HepG2 (cell line): ENCODE measurements around the gene ETV6. TPM values are rescaled to one million over a fixed set of nuclear protein-coding genes. Genes with fewer than 3 reads are reported as not detected.

Experiments
- ATAC-seq: fragments of 200-7000 bp; cut with Tn5 transposase; 3 replicates; pipeline ENCODE4 v1.9.1; 2020; ENCODE audit warnings: mild to moderate bottlenecking, moderate library complexity
- BruUV-seq: library from RNA; stranded (reverse); fragments of 400-500 nt; replicated peaks from 2 replicates; lab custom pipeline; 2021; lab: Mats Ljungman, UMichigan
- CTCF ChIA-PET: fragments of 300-600 bp; formaldehyde crosslinking; extraction: SDS; loops from one replicate; lab custom pipeline; 2021; ENCODE audit warnings: low total read pairs, inconsistent platforms, low intra/inter-chr PET ratio; lab: Yijun Ruan, JAX
- POLR2A ChIA-PET: fragments of 350-600 bp; sonication (Branson Sonifier 250); formaldehyde crosslinking; loops from one replicate; lab custom pipeline; 2020; ENCODE audit warnings: antibody characterized with exemption, inconsistent platforms; lab: Yijun Ruan, JAX
- DNase-seq: peaks from one replicate; pipeline ENCODE4 v3.0.0-alpha.2; 2015; ENCODE audit warnings: low spot score
- FAIRE-seq: peaks from 3 replicates; lab custom pipeline; 2011; peaks lifted over from hg19 to GRCh38; lab: Jason Lieb, UNC
- H2AFZ ChIP-seq: one replicate; pipeline ENCODE4 v1.6.1; 2011; ENCODE audit warnings: low read length, inconsistent platforms
- H3K27ac ChIP-seq: fragments of 300-600 bp; 3 replicates; pipeline ENCODE4 v1.8.0; 2011; ENCODE audit warnings: mixed run types, mild to moderate bottlenecking, mixed read lengths, low read length, inconsistent platforms; ENCODE audit not compliant: insufficient read depth; ENCODE audit errors: extremely low read length
- H3K27me3 ChIP-seq, 2 experiments: fragments of 200-600 bp in 1 of 2; 2 replicates in 1 of 2; 3 replicates in 1 of 2; pipeline versions ENCODE4 v1.6.0 to v1.8.0; 2011; ENCODE audit warnings: low read length in 2 of 2, mild to moderate bottlenecking in 2 of 2, moderate library complexity in 2 of 2, inconsistent platforms in 1 of 2; ENCODE audit not compliant: insufficient read depth in 2 of 2, control insufficient read depth in 1 of 2
- H3K36me3 ChIP-seq, 2 experiments: fragments of 200-600 bp in 1 of 2; replicated peaks in 1 of 2; 2 replicates in 1 of 2; 3 replicates in 1 of 2; pipeline versions ENCODE4 v1.5.1 to v1.8.0; 2011; ENCODE audit warnings: low read length in 2 of 2, inconsistent platforms in 1 of 2; ENCODE audit not compliant: insufficient read depth in 2 of 2, control insufficient read depth in 1 of 2
- H3K4me1 ChIP-seq: 2 replicates; pipeline ENCODE4 v1.5.1; 2012; ENCODE audit warnings: low read length, inconsistent platforms; ENCODE audit not compliant: insufficient read depth
- H3K4me2 ChIP-seq: 2 replicates; pipeline ENCODE4 v1.6.0; 2011; ENCODE audit warnings: low read depth, low read length, inconsistent platforms
- H3K4me3 ChIP-seq, 3 experiments: fragments of 200-600 bp in 1 of 3; sonication (generic), shearing (Covaris generic) in 1 of 3; replicated peaks in 1 of 3; 2 replicates each; pipeline ENCODE4 v1.5.1; 2011 to 2016; ENCODE audit warnings: low read length in 3 of 3, inconsistent platforms in 2 of 3, low read depth in 2 of 3, mild to moderate bottlenecking in 2 of 3, control low read depth in 1 of 3, mixed read lengths in 1 of 3; ENCODE audit not compliant: insufficient read depth in 1 of 3
- H3K79me2 ChIP-seq: one replicate; pipeline ENCODE4 v1.6.1; 2011; ENCODE audit warnings: low read length, inconsistent platforms; ENCODE audit not compliant: insufficient read depth
- H3K9ac ChIP-seq: 2 replicates; pipeline ENCODE4 v1.6.0; 2011; ENCODE audit warnings: mild to moderate bottlenecking, low read depth, low read length, inconsistent platforms; ENCODE audit not compliant: insufficient read depth
- H3K9me3 ChIP-seq: 2 replicates; pipeline ENCODE4 v1.5.1; 2012; ENCODE audit warnings: mild to moderate bottlenecking, low read length
- H4K20me1 ChIP-seq: 2 replicates; pipeline ENCODE4 v1.6.0; 2011; ENCODE audit warnings: inconsistent platforms, mild to moderate bottlenecking, low read length, moderate library complexity; ENCODE audit not compliant: insufficient read depth
- E2F1 ChIP-seq: sonication (generic); formaldehyde crosslinking; IDR thresholded peaks from 2 replicates; pipeline ENCODE4 v1.5.0; 2020; ENCODE audit warnings: missing genetic modification reagents
- FOSL1 ChIP-seq: sonication (generic); formaldehyde crosslinking; IDR thresholded peaks from 2 replicates; pipeline ENCODE4 v1.9.0; 2021; ENCODE audit warnings: missing genetic modification reagents, borderline replicate concordance
- FOXJ3 ChIP-seq: sonication (generic); formaldehyde crosslinking; IDR thresholded peaks from 2 replicates; pipeline ENCODE4 v1.4.0; 2020; ENCODE audit warnings: missing genetic modification reagents, mild to moderate bottlenecking, borderline replicate concordance
- FOXK2 ChIP-seq: fragments of 450-650 bp; IDR thresholded peaks from 2 replicates; pipeline ENCODE4 v1.6.1; 2016
- MTF2 ChIP-seq: sonication (generic); formaldehyde crosslinking; IDR thresholded peaks from 2 replicates; pipeline ENCODE4 v1.5.0; 2020; ENCODE audit warnings: missing genetic modification reagents, borderline replicate concordance
- NAIF1 ChIP-seq: sonication (generic); formaldehyde crosslinking; IDR thresholded peaks from 2 replicates; pipeline ENCODE4 v1.5.0; 2020; ENCODE audit warnings: mild to moderate bottlenecking, missing genetic modification reagents, borderline replicate concordance
- NFKB2 ChIP-seq: sonication (generic); formaldehyde crosslinking; IDR thresholded peaks from 2 replicates; pipeline ENCODE4 v1.4.0; 2020; ENCODE audit warnings: missing genetic modification reagents, borderline replicate concordance
- NR2F6 ChIP-seq, 2 experiments: IDR thresholded peaks; 2 replicates each; pipeline ENCODE4 v1.6.1; 2016; ENCODE audit warnings: antibody characterized with exemption in 1 of 2, mild to moderate bottlenecking in 1 of 2
- TP53 ChIP-seq: sonication (generic); formaldehyde crosslinking; conservative IDR thresholded peaks from 2 replicates; pipeline ENCODE4 v1.4.0; 2020; ENCODE audit warnings: missing genetic modification reagents
- ZBTB25 ChIP-seq: IDR thresholded peaks from 2 replicates; pipeline ENCODE4 v1.6.1; 2018; ENCODE audit warnings: missing genetic modification reagents
- ZNF121 ChIP-seq: sonication (generic); formaldehyde crosslinking; IDR thresholded peaks from 2 replicates; pipeline ENCODE4 v1.5.0; 2020; ENCODE audit warnings: mild to moderate bottlenecking, missing genetic modification reagents
- ZSCAN30 ChIP-seq: sonication (generic); formaldehyde crosslinking; IDR thresholded peaks from 2 replicates; pipeline ENCODE4 v1.5.0; 2020; ENCODE audit warnings: mild to moderate bottlenecking, missing genetic modification reagents
- WGBS: methylation state at CpG from one replicate; pipeline ENCODE4 v1.1.6; 2017; ENCODE audit warnings: low lambda C conversion rate; 5-methylcytosine and 5-hydroxymethylcytosine counted together
- in situ Hi-C: cut with HindIII; loops from 2 replicates; pipeline ENCODE4 v1.10.0; 2017; ENCODE audit warnings: low pct_unique_long_range_greater_than_20kb; ENCODE audit not compliant: extremely low pct_ligation_motif_present
- intact Hi-C: fragments of 100-400 bp; cut with micrococcal nuclease; formaldehyde crosslinking; loops from one replicate; pipeline ENCODE4 v1.10.0; 2022; ENCODE audit not compliant: unreplicated experiment
- polyA plus RNA-seq, 8 experiments: library from polyadenylated mRNA; depleted of rRNA in 3 of 8; stranded (reverse) in 7 of 8; unstranded in 1 of 8; fragments of >200 nt; fragmentation: Illumina TruSeq in 4 of 8; extraction: Trizol in 4 of 8; gene quantifications; 2 replicates each; pipeline versions ENCODE4 v1.2.1 to v1.2.3, GENCODE V29; 2011 to 2016; ENCODE audit warnings: low read depth in 4 of 8, missing spikeins in 1 of 8, mixed read lengths in 1 of 8; ENCODE audit not compliant: insufficient read depth in 1 of 8
- total RNA-seq, 5 experiments: library from RNA; depleted of rRNA; stranded (reverse); fragments of >200 nt; fragmentation: Illumina TruSeq; extraction: Trizol; gene quantifications; 2 replicates each; pipeline ENCODE4 v1.2.3, GENCODE V29; 2016; ENCODE audit warnings: low read depth in 1 of 5

The ETV6 gene
- total and polyA plus RNA-seq, 2 of the 13 experiments (the other 11 are each of a cell fraction or from before 2014, with no cell fraction given) = 2.2 to 3.0 TPM

- no peak overlapping the region for H3K27ac ChIP-seq
- H3K27me3 ChIP-seq = no peaks in the 10 kb centered on the region
- no peak overlapping the region for H2AFZ ChIP-seq
- H3K4me3 ChIP-seq = no peak overlapping the region
- no peak overlapping the region for H3K9ac ChIP-seq
- no peaks in the 10 kb centered on the region for H3K9me3 ChIP-seq
- 0 out of 2 replicates have a peak, but pooled peaks cover 6% of the 10 kb centered on the region for H3K4me1 ChIP-seq
- TF ChIP-seq FOXJ3 (CRISPR knock-in tag) (no peak), ZBTB25 (CRISPR knock-in tag) (no peak)
- CTCF ChIA-PET = no interaction called here
- POLR2A ChIA-PET = no interaction called here
- no TSS peak for BruUV-seq
- H3K79me2 ChIP-seq = no peaks in the 10 kb centered on the region
- H4K20me1 ChIP-seq = no peaks in the 10 kb centered on the region; the same call in 1 of the 2 replicates
- no peak for ATAC-seq
- in situ Hi-C loops = no loop called here
- no peak for FAIRE-seq
- 76% methylated on average over 4 of the region's 4 CpGs for WGBS
- no peak overlapping the region for H3K4me2 ChIP-seq
- no peaks in the 10 kb centered on the region for H3K36me3 ChIP-seq
- intact Hi-C loops = no loop called here
- DNase-seq = no peak
These were observed 27.6 kb downstream of the ETV6 start for GRCh38 chr12:11677093-11677492.

- TF ChIP-seq NR2F6 (IDR thresholded peaks at IDR 0.05) (no peak), NR2F6 (CRISPR knock-in tag; IDR thresholded peaks at IDR 0.05) (no peak), E2F1 (CRISPR knock-in tag) (no peak), TP53 (CRISPR knock-in tag) (no peak), FOSL1 (no peak), ZNF121 (CRISPR knock-in tag) (no peak), NFKB2 (CRISPR knock-in tag) (no peak), MTF2 (CRISPR knock-in tag) (no peak), NAIF1 (CRISPR knock-in tag) (no peak), FOXK2 (no peak), ZSCAN30 (CRISPR knock-in tag) (no peak)
- 0 out of 2 replicates have a peak, but pooled peaks cover 3% of the 10 kb centered on the region for H3K4me1 ChIP-seq
- no peaks in the 10 kb centered on the region; the same call in 1 of the 2 replicates for H4K20me1 ChIP-seq
- intact Hi-C loops (no loop called here), in situ Hi-C loops (no loop called here)
- ATAC-seq = no peak
- FAIRE-seq = no peak
- H3K27me3 ChIP-seq = no peaks in the 10 kb centered on the region
- no peak overlapping the region for H3K4me2 ChIP-seq
- H3K36me3 ChIP-seq = no peaks in the 10 kb centered on the region
- H3K9me3 ChIP-seq = no peaks in the 10 kb centered on the region
- no peak overlapping the region for H3K4me3 ChIP-seq
- POLR2A ChIA-PET = no interaction called here
- DNase-seq = no peak
- no TSS peak for BruUV-seq
- no peaks in the 10 kb centered on the region for H3K79me2 ChIP-seq
- H2AFZ ChIP-seq = no peak overlapping the region
- 81% methylated on average over 7 of the region's 7 CpGs for WGBS
- H3K9ac ChIP-seq = no peak overlapping the region
- H3K27ac ChIP-seq = no peak overlapping the region
- CTCF ChIA-PET = no interaction called here
These were observed 28.3 kb downstream of the ETV6 start for GRCh38 chr12:11677752-11678151.
